Caco-2 (cell line): ENCODE results near the gene ALKBH3. TPM values are rescaled to one million over a fixed set of nuclear protein-coding genes. Genes with fewer than 3 reads are reported as not detected.
A peak's percentile ranks its signal among the peaks of the same experiment; 100 is the strongest.

Experiments used
- BruUV-seq: library from RNA; stranded (reverse); fragments of 400-500 nt; replicated peaks from 2 replicates; lab custom pipeline; 2021; lab: Mats Ljungman, UMichigan
- CTCF ChIA-PET: fragments of 300-600 bp; sonication (Branson Sonifier 250); formaldehyde crosslinking; loops from one replicate; lab custom pipeline; 2022; ENCODE audit warnings: antibody characterized with exemption; lab: Charles Lee
- POLR2A ChIA-PET: fragments of 300-600 bp; sonication (Branson Sonifier 250); formaldehyde crosslinking; loops from one replicate; lab custom pipeline; 2022; ENCODE audit warnings: antibody characterized with exemption; lab: Charles Lee
- DNase-seq, 2 experiments: peaks; one replicate each; pipeline versions ENCODE4 v3.0.0 to v3.0.0-alpha.2; 2020 to 2022
- H3K27me3 ChIP-seq: replicated peaks from 2 replicates; pipeline ENCODE4 v1.6.0; 2011; ENCODE audit warnings: low read length; ENCODE audit not compliant: control insufficient read depth, insufficient read depth
- H3K36me3 ChIP-seq: 2 replicates; pipeline ENCODE4 v1.5.1; 2011; ENCODE audit warnings: low read length; ENCODE audit not compliant: control insufficient read depth, insufficient read depth
- H3K4me1 ChIP-seq: fragments of 250-450 bp; sonication (Bioruptor Pico); 2 replicates; pipeline ENCODE4 v1.5.1; 2020; ENCODE audit warnings: mild to moderate bottlenecking
- H3K4me3 ChIP-seq: 2 replicates; pipeline ENCODE4 v1.5.1; 2011; ENCODE audit warnings: low read depth, mild to moderate bottlenecking, control low read depth, low read length
- H3K9me3 ChIP-seq: fragments of 250-450 bp; sonication (Bioruptor Pico); 2 replicates; pipeline ENCODE4 v1.5.1; 2020; ENCODE audit warnings: mild to moderate bottlenecking, moderate library complexity
- H3K27ac Mint-ChIP-seq: one replicate; pipeline ENCODE4 v1.8.0; 2022; ENCODE audit warnings: mixed read lengths; ENCODE audit not compliant: unreplicated experiment
- H3K27me3 Mint-ChIP-seq: one replicate; pipeline ENCODE4 v1.8.0; 2022; ENCODE audit warnings: mixed read lengths; ENCODE audit not compliant: insufficient read depth, unreplicated experiment
- H3K36me3 Mint-ChIP-seq: one replicate; pipeline ENCODE4 v1.8.0; 2022; ENCODE audit warnings: mild to moderate bottlenecking, mixed read lengths; ENCODE audit not compliant: insufficient read depth, unreplicated experiment
- H3K4me1 Mint-ChIP-seq: one replicate; pipeline ENCODE4 v1.8.0; 2022; ENCODE audit warnings: low read depth, mixed read lengths; ENCODE audit not compliant: unreplicated experiment
- H3K4me3 Mint-ChIP-seq: one replicate; pipeline ENCODE4 v1.8.0; 2022; ENCODE audit warnings: mild to moderate bottlenecking, moderate library complexity, mixed read lengths; ENCODE audit not compliant: unreplicated experiment
- H3K9me3 Mint-ChIP-seq: one replicate; pipeline ENCODE4 v1.8.0; 2022; ENCODE audit warnings: mixed read lengths; ENCODE audit not compliant: unreplicated experiment
- intact Hi-C: fragments of 100-400 bp; cut with micrococcal nuclease; formaldehyde crosslinking; loops from one replicate; pipeline ENCODE4 v1.10.0; 2022; ENCODE audit not compliant: unreplicated experiment
- total RNA-seq: library from RNA; stranded (reverse); gene quantifications from 2 replicates; pipeline ENCODE4 v1.2.3, GENCODE V29; 2022
- TF ChIP-seq, protein P1 (sequence below), 2 experiments: fragments of 200-600 bp in 1 of 2; IDR thresholded peaks; 1 replicate in 1 of 2; 2 replicates in 1 of 2; pipeline versions ENCODE4 v1.5.1 to v1.8.0; 2011 to 2022; ENCODE audit warnings: antibody characterized with exemption in 1 of 2, control low read depth in 1 of 2, inconsistent platforms in 1 of 2, low read depth in 1 of 2, low read length in 1 of 2, mild to moderate bottlenecking in 1 of 2, moderate library complexity in 1 of 2; ENCODE audit not compliant: insufficient read depth in 1 of 2, severe bottlenecking in 1 of 2, unreplicated experiment in 1 of 2

Gene ALKBH3
- total RNA-seq, 1 experiment from 2014 or later: 42.4 TPM

GRCh38 chr11:43967661-43968060 lies 87.0 kb downstream of the ALKBH3 start:
- intact Hi-C loops: no loop called here
- Mint-ChIP-seq H3K4me3 (no peak overlapping the region), H3K36me3 (no peaks in the 10 kb centered on the region), H3K4me1 (no peaks in the 10 kb centered on the region), H3K9me3 (no peaks in the 10 kb centered on the region), H3K27ac (no peak overlapping the region), H3K27me3 (peaks cover 22% of the 10 kb centered on the region)
- no peak overlapping the region for H3K4me3 ChIP-seq
- DNase-seq: no peak
- no peaks in the 10 kb centered on the region for H3K4me1 ChIP-seq
- peaks cover 8% of the 10 kb centered on the region; the same call in 1 of the 2 replicates for H3K9me3 ChIP-seq
- H3K27me3 ChIP-seq: no peaks in the 10 kb centered on the region; the same call in 1 of the 2 replicates
- ChIA-PET CTCF (no interaction called here), POLR2A (no interaction called here)
- no TSS peak for BruUV-seq
- H3K36me3 ChIP-seq: no peaks in the 10 kb centered on the region
- TF ChIP-seq, protein P1, sequence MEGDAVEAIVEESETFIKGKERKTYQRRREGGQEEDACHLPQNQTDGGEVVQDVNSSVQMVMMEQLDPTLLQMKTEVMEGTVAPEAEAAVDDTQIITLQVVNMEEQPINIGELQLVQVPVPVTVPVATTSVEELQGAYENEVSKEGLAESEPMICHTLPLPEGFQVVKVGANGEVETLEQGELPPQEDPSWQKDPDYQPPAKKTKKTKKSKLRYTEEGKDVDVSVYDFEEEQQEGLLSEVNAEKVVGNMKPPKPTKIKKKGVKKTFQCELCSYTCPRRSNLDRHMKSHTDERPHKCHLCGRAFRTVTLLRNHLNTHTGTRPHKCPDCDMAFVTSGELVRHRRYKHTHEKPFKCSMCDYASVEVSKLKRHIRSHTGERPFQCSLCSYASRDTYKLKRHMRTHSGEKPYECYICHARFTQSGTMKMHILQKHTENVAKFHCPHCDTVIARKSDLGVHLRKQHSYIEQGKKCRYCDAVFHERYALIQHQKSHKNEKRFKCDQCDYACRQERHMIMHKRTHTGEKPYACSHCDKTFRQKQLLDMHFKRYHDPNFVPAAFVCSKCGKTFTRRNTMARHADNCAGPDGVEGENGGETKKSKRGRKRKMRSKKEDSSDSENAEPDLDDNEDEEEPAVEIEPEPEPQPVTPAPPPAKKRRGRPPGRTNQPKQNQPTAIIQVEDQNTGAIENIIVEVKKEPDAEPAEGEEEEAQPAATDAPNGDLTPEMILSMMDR (IDR thresholded peaks at IDR 0.05; ENCODE audit: insufficient read depth in 1 of 2, low read depth in 1 of 2, low read length in 1 of 2, severe bottlenecking in 1 of 2, unreplicated experiment in 1 of 2): no peak

- no TSS peak for BruUV-seq
- H3K9me3 Mint-ChIP-seq: no peaks in the 10 kb centered on the region
- H3K36me3 Mint-ChIP-seq: no peaks in the 10 kb centered on the region
- Histone ChIP-seq H3K4me3 (no peak overlapping the region), H3K36me3 (no peaks in the 10 kb centered on the region), H3K4me1 (no peaks in the 10 kb centered on the region), H3K9me3 (peaks cover 8% of the 10 kb centered on the region; the same call in 1 of the 2 replicates), H3K27me3 (no peaks in the 10 kb centered on the region; the same call in 1 of the 2 replicates)
- TF ChIP-seq, protein P1 (IDR thresholded peaks at IDR 0.05; ENCODE audit: insufficient read depth in 1 of 2, low read depth in 1 of 2, low read length in 1 of 2, severe bottlenecking in 1 of 2, unreplicated experiment in 1 of 2): no peak
- peak in 1 of 2 experiments; percentile 11 for DNase-seq
- H3K27ac Mint-ChIP-seq: no peak overlapping the region
- POLR2A ChIA-PET: no interaction called here
- intact Hi-C loops: no loop called here
- CTCF ChIA-PET: interaction anchor here (0.9 kb wide), 1 partner anchor 21 kb away, joined by 3 read pairs; no protein-coding TSS in a partner anchor
- no peak overlapping the region for H3K4me3 Mint-ChIP-seq
- peaks cover 27% of the 10 kb centered on the region for H3K27me3 Mint-ChIP-seq
- H3K4me1 Mint-ChIP-seq: no peaks in the 10 kb centered on the region
Measured at GRCh38 chr11:43968719-43969118, 88.1 kb downstream of the ALKBH3 start.

- Histone ChIP-seq H3K27me3 (no peaks in the 10 kb centered on the region; the same call in 1 of the 2 replicates), H3K9me3 (peaks cover 13% of the 10 kb centered on the region), H3K4me1 (no peaks in the 10 kb centered on the region), H3K4me3 (no peak overlapping the region), H3K36me3 (no peaks in the 10 kb centered on the region)
- TF ChIP-seq, protein P1 (IDR thresholded peaks at IDR 0.05; ENCODE audit: insufficient read depth in 1 of 2, low read depth in 1 of 2, low read length in 1 of 2, severe bottlenecking in 1 of 2, unreplicated experiment in 1 of 2): no peak
- no peak overlapping the region for H3K4me3 Mint-ChIP-seq
- peaks cover 27% of the 10 kb centered on the region for H3K27me3 Mint-ChIP-seq
- intact Hi-C loops: no loop called here
- H3K36me3 Mint-ChIP-seq: no peaks in the 10 kb centered on the region
- BruUV-seq: no TSS peak
- DNase-seq: peak in 1 of 2 experiments; percentile 13
- no peaks in the 10 kb centered on the region for H3K4me1 Mint-ChIP-seq
- ChIA-PET CTCF (no interaction called here), POLR2A (no interaction called here)
- no peak overlapping the region for H3K27ac Mint-ChIP-seq
- H3K9me3 Mint-ChIP-seq: peaks cover 4% of the 10 kb centered on the region
Measured at GRCh38 chr11:43969543-43969942, 88.9 kb downstream of the ALKBH3 start.

Other genes starting within 250 kb of the ALKBH3 start
- 147 and 155 TPM in 2 replicates for gene HSD17B12, start 200.1 kb upstream of the ALKBH3 start, total RNA-seq
- 0.26 TPM in 1 of 2 replicates, not detected in the other for gene C11orf96, start 61.8 kb downstream of the ALKBH3 start, total RNA-seq
- gene ACCSL, start 167.2 kb downstream of the ALKBH3 start, total RNA-seq: not detected in 2 replicates
- gene ACCS, start 185.4 kb downstream of the ALKBH3 start, total RNA-seq: 19.5 and 24.7 TPM in 2 replicates
- 71.5 and 83.3 TPM in 2 replicates for gene EXT2, start 214.8 kb downstream of the ALKBH3 start, total RNA-seq